GM19240 (cell line): Measurements from ENCODE around the gene SLC13A5.
"Not testable (repeated sequence)": the region's sequence is repeated elsewhere in the genome, so short reads cannot be mapped to it uniquely, and the experiment has no call there.

Source experiments
- DNase-seq: peaks from one replicate; pipeline ENCODE4 v3.0.0; 2011; ENCODE audit warnings: low spot score; ENCODE audit not compliant: insufficient read length

Gene SLC13A5

DNA sequence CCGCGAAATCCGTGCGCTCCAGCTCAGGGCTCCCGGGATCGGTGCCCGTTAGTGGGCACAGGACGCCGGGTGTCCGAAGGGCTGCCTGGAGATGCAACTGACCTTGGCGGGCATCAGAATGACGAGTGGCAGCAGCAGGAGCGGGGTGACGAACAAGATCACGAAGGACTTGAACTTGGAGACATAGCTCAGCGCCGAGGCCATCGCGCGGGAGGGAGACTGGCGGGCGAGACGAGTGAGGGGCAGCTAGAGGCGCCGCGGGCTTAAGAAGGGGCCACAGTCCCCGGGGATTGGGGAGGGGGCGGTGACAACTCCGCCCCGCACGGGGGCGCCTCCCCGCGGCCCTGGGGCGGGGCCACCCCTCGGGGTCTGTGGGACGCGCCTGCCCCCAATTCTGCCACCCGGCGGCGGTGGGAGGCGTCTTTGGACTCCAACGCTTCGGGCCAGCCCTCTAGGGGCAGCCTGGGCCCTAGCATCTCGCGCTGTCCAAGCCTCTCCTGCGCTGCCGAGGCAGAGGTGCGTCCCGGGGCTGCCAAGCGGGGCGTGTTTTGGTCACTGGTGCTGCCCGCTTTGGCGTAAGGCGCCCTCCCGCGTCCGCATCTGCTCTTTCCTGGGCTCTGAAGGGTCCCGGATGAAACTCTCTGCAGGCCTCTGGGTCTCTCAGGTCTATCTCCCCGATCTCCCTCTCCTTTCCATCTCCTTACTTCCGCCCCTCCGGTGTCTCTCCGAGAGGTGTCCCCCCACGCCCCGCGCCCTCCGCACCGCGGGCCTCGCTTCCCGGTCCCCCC lies at the start of gene SLC13A5:
TSS of gene SLC13A5 (minus strand) at position 240 of the 788 bp plus-strand sequence. CDS start at position 204, 36 bp downstream.
- no peak for DNase-seq

DNA sequence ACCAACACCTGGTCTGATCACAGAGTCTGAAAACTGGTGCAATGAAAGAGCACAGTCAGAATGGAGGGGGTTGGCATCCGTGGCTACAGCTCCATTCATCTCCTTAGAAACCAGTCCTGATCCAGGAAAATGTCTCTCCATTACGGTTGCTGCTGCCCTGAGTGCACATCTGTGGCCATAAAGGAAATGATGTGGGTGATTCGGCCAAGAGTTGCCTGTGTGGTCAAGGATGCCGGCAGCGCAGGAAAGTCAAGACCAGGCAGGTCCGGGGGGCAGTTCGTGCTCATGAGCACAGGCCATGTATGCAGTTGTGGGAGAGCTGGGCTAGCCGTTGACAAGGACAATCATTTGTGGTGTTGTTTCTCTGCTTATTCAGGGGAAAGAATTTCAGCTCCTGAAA lies 48.6 kb upstream of the SLC13A5 start:
- no peak for DNase-seq

DNA sequence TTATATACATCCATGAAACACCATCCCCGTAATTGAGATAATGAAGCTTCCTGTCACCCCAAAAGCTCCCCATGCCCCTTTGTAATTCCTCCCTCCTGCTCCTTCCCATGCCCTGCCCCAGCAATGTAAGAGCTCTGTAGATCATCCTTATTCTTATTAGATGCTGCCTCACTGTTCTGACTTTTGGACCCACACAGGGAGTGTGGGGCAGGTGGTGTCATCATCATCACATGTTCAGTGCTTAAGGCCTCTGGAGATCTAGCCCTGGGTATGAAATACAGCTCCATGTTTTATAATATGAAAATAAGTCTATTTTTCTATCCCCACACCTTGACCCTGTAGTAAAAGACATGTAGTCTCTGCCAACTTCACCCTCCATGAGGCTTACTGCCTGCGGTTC lies 44.6 kb upstream of the SLC13A5 start:
- no peak for DNase-seq

DNA sequence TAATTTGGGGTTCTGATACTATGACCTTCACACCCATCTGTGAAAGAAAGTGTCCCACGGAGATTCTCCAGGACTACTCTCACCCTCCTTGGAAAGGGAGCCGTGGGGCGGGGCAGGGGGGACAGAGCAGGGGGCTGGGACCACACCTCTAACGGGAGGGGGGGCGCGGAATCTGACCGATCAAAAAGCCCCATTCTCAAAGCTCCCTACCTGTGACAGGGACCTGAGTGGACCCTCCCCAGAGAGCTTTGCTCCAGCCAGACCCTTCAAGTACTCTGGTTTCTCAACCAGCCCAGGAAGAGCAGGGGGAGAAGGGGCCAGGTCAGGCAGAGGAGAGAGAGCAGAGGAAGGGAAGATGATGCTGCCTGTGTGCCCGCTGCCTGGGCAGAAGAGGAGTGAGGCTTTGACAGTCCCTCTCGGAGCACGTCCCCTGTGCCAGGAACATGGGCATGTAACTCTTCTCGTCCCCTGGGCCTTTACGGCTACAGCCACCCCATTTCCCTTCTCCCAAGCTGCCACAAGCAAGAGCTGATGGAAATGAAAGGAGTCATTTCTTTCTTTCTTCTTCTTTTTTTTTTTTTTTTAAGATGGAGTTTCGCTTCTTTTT lies 43.4 kb upstream of the SLC13A5 start:
- DNase-seq, result no peak

DNA sequence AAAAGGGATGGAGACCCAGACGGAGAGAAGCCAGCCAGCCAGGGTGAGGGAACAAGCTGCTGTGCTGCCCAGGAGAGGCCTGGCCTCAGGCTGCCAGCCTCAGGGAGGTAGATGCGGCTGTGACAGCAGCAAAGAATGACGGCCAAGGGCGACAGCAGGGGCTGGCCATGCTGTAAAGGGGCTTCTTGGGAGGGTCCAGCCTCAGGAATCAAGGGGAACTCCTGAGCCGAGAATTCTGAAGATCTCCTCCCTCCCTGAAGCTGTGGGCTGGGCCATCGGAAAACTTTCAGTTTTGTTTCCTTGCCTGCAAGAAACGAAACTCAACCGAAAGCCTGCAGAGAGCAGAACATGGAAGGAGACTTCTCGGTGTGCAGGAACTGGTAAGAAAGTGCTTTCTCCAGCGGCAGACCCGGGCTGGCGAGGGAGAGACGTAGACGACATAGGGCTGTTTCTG lies 42.6 kb upstream of the SLC13A5 start, which contains the start of gene XAF1:
TSS of gene XAF1 (plus strand) at position 316 of the 454 bp plus-strand sequence. CDS start at position 349, 33 bp downstream.
- DNase-seq, result peak; percentile 19

DNA sequence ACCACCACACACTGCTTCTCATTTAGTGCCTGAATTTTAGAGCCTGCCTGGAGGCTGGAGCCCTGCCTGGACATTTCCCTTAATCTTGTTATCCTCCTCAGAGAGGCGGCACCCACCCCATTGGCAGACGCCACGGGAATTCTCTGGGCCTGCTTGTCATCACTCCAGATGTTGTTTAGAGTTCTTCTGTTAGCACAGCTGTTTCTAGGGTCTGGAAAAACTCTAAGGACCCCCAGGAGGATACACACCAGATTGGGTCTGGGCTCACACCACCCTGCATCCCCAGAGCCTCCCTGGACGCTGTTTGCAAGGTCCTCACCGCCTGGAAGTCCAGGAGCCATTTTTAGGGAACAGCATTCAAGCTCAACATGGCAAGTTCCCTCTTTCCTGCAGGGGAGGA lies 42.1 kb upstream of the SLC13A5 start:
- DNase-seq, result no peak

DNA sequence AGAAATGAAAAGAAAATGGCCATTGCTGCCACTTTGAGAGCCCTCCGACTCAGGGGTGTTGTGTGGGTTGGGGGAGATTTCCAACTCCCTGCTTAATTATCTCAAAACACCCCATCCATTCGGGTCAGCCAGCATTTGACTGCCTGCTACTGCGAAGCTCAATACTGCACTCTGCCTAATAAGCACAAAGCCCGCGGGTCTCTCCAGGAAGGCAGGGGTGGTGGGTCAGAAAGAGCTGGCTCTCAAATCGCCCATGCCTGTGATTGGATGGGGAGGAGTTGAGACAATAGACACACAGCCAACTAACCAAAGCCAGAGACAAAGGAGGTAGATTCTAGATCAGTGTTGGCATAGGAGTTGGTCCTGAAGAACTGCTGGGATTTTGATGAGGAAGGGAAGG lies 40.4 kb upstream of the SLC13A5 start:
- no peak for DNase-seq

DNA sequence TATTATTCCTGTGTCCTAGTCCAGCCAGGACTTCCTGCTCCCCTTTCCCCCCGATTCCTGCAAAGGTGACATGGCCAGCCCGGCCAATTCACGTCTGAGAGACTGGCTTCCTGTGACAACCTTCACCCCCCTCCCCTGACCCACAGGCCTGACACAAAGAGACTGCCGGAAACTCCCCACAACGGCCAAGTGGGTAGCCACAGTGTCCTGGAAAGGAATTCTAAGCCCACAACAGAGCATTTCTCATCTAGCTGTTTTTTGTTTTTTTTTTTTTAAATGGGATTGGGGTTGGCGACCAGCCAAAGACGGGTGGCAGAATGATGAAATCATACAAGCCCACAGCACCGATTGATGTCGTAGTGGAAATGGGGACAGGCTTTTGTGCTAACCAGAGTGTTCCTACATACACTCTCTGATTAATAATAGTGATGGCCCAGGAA lies 39.9 kb upstream of the SLC13A5 start:
- DNase-seq, result no peak

DNA sequence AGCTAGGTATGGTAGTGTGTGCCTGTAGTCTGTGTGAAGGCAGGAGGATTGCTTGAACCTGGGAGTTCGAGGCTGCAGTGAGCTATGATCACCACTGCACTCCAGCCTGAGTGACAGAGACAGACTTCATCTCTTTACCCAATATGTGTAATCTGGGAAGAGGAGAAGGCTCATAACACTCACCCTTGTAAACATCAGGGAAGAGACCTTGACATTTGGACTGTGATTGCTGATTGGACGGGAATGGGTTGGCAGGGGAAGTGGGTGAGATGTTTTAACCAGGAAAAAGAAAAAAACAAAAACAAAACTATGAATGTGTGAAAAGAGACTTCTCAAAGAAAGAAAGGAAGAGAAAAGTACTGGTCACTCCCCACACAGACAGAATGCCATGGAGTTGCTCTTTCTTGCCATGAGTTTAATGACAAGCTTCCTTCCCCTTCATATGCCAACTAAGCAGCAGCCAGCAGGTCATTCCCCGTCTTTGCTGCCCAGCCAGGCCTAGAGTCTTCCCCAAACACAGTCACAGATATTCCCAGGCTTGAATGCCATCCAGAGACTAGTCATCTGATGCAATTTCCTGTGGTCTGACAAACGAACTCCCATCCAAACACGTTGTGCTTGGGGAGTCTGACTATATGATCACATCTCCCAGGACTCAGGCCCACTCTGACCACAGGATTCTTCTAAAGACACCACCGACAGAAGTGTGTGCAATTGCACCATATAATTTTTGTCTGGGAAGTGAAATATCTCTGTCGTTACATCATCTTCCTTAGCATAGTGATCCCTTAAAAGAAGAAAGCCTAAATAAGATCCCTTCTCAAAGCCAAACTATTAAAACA lies 39.1 kb upstream of the SLC13A5 start:
- no peak for DNase-seq

DNA sequence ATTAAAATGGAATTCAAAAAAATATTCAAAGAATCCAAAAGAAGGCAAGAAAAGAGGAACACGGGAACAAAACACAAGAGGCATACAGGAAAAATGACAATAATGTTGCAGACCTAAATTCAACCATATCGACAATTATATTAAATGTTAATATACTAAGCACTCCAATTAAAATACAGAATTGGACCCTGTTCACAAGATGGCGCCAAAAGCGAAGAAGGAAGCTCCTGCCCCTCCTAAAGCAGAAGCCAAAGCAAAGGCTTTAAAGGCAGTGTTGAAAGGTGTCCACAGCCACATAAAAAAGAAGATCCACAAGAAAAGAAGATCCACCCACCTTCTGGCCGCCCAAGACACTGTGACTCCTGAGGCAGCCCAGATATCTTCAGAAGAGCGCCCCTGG lies 36.4 kb upstream of the SLC13A5 start:
- no peak for DNase-seq

DNA sequence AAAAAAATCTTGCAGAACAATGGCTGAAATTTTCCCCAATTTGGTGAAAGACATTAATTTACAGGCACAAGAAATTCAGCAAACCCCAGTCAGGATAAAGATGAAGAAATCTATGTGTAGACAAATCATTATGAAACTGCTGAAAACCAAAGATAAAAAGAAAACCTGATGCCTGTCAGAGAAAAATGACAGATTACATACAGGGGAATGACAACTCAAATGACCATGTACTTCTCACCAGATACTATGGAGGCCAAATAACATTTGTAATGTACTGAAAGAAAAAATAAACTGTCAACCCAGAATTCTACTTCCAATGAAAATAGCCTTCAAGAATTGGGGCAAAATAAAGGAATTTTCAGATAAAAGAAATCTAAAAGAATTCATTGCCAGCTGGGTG lies 35.4 kb upstream of the SLC13A5 start:
- DNase-seq, result no peak

DNA sequence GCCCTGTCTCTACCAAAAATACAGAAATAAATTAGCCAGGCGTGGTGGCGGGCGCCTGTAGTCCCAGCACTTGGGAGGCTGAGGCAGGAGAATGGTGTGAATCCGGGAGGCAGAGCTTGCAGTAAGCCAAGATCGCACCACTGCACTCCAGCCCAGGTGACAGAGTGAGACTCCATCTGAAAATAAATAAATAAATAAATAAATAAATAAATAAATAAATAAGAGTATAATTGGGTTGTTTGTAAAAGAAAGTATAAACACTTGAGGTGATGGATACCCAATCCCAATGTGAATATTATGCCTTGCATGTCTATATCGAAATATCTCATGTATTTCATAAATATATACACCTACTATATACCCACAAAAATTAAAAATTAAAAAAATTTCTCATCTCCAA lies 33.5 kb upstream of the SLC13A5 start:
- DNase-seq, result not testable (repeated sequence)

DNA sequence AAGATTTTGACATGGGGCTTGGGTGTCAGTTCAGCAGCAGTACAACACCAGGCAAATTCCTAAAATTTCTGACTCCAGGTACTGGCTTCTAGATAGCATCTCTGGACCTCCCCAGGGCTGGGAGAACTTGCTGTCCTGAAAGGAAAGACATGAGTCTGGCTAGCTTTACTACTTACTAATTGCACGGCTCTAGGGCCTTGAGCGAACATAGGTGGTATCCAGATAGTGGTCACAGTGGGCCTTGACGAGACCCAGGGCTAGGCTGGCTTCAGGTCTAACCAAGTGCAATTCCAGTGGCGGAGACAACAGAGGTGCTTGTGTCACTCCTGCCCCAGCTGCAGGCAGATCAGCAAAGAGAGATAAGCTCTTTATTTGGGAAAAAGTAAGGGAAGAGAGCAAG lies 16.4 kb upstream of the SLC13A5 start:
- no peak for DNase-seq

DNA sequence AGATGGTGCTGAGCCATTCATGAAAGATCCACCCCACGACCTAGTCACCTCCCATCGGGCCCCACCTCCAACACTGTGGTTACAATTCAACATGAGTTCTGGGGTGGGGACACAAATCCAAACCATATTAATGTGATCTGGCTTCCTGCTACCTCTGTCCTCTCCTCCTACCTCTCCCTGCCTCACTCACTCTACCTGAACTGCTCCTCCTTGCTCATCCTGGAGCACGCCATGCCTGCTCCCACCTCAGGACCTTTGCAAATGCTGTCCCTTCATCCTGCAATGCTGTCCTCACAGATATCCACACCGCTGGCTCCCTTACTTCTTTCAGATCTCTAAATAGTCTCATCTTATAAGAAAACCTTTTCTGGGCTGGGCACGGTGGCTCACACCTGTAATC lies 10.8 kb upstream of the SLC13A5 start:
- no peak for DNase-seq

DNA sequence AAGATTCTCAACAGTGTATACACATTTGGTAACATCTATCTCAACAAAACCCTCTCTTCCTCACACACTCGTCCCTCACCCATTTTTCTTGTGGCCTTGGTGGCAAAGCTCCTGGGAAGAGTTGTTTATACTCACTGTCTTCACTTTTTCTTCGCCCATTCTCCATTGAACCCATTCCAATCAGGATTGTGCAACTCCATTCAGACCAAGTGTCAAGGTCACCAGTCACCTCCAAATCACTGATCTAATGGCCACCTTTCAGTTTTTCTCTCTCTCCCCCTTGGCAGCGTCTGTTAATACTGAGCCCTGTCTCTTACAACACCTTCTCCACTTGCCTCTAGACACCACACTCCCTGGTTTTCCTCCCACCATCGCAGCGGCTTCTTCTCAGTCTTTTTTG lies 8.6 kb upstream of the SLC13A5 start:
- no peak for DNase-seq

DNA sequence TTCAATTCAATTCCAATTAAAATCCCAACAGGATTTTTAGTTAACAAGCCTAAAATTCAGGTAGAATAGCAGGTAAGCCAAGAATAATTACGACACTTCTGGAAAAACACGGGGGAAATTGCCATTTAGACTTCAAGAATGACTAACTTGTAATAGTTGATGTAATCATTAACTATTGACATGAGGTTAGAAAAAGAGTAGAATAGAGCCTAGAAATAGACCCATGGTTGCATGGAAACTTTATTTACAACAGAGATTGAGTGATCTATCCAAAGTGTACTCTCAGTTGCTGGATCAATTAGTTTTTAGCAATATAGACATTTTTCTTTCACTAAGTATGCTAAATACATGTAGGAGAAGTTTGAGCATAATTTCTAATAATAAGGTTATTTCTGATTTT lies 3.6 kb upstream of the SLC13A5 start:
- DNase-seq, result no peak

DNA sequence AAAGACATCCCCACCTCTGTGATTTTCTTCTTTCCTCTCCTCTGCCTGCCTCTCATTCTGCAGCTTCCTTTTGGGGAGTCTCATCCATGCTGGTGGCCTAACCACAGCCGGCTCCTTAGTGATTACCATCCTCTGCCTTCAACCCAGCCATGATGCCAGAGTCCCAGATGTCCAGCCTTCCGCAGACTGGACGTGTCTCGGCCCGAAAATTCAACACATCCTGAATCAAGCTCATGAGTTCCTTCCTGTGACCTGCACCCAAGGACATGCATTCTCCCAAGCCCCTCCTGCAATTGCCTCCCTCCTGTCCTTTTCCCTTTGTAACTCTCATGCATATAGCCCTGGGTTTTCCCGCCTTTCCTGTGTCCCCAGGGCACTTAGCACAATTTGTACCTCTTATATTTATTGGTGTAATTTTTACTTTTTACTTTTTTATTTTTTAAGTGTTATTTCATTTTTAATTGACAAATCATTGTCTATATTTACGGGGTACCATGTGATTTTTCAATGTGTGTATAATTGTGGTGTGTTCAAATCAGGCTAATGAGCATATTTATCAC lies 1.2 kb upstream of the SLC13A5 start:
- DNase-seq, result no peak

DNA sequence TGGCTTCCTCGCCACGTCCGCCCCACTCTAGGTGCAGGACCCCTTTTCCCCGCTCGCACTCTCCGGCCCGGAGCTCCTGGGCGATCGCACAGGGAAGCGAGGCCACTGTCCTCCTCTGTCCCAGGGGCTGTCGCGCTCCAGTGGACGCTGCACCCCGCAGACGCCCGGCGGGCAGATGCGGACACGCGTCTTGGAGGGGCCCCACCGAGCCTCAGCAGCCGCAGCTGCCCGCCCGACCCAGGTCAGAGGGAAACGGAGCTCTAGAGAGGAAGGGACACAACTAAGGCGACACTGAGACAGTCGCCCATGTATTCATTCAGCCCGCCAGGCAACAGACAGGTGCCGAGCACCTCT lies 726 bp upstream of the SLC13A5 start:
- DNase-seq, result no peak

DNA sequence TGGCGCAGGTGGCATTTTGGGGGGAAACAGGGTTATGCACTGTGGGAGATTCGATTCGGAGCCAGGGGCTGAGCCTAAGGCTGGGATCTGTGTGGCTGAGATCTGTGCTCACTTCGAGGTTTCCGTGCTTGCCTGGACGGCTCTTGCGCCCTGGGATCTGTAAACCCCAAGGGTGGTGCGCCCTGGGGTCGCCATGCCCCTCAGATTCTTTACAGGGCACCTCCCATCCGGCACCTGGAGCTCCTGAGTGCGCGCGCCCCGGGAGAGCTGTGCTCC lies 377 bp downstream of the SLC13A5 start:
- no peak for DNase-seq

DNA sequence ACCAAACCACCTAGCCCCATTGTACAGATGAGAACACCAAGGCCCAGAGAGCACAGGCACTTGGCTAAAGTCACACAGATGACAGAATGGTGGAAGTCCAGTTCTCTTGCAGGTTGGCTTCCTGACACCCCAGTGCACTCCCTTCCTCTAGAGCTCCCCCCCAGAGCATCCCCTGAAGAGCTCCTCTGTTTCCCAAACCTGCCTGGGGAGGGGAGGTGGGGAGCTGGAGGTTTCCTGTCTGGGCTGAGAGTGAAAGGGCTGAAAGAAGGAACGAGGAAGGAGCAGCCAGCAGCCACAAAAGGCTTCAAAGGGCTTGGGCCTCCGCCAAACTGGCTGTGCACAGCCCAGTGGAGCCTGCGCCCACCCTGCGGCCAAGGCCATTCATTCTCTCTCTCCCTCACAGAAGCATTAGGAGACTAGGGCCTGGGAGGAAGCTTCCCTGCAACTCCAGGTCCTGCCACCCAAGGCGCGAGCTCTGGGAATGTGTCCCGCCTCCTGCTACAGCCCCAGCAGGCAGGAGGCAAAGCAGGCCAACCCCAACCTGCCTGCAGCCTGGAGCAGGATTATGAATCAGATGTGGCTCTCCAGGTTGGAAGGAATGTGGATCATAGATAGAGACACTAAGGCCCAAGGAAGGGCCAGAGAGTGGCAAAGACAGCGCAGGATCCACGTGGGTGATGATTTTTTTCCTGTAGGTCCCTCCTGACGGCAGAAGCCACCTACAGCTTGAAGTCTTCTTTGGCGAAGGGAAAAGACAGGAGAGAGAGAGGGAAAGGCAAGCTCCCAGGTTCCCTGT lies 913 bp downstream of the SLC13A5 start:
- no peak for DNase-seq

DNA sequence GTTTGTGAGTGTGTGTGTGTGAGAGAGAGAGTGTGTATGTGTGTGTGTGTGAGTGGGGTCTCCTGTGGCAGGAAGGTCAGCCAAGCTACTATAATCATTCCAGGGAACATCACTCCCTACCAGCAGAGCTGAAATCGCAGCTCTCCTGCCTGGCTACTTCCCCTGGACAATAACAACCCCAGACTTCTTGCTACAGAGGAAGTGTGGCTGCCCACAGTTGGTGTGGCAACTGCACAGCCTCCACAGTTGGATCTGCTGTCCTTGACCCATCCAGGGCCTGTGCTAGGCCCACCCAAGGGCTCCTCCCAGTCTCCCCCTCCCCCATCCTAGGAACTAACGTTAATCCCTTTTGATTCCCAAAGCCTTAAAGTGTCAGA lies 1.5 kb downstream of the SLC13A5 start:
- no peak for DNase-seq
